B cell (primary cell): ENCODE data around the gene BCL2. TPM values are rescaled to one million over a fixed set of nuclear protein-coding genes. Genes with fewer than 3 reads are reported as not detected.

Experiments
- ATAC-seq: fragments of 200-7000 bp; cut with Tn5 transposase; one replicate; pipeline ENCODE4 v1.10.0; 2021; ENCODE audit warnings: low read depth, mild to moderate bottlenecking, moderate number of reproducible peaks, moderate library complexity
- CTCF ChIA-PET: fragments of 350-600 bp; sonication (Branson Sonifier 250); formaldehyde crosslinking; loops from one replicate; lab custom pipeline; 2021; ENCODE audit warnings: antibody characterized with exemption, inconsistent platforms; lab: Charles Lee
- POLR2A ChIA-PET: fragments of 350-600 bp; sonication (Branson Sonifier 250); formaldehyde crosslinking; loops from one replicate; lab custom pipeline; 2021; ENCODE audit warnings: antibody characterized with exemption; lab: Charles Lee
- DNase-seq: peaks from one replicate; pipeline ENCODE4 v3.0.0; 2013
- H2AFZ ChIP-seq: 2 replicates; pipeline ENCODE4 v1.6.1; 2012; ENCODE audit warnings: mild to moderate bottlenecking, low read depth, low read length; ENCODE audit not compliant: insufficient read depth, poor library complexity, severe bottlenecking
- H3K27ac ChIP-seq, 2 donors: 1 replicate in 1 of 2; 2 replicates in 1 of 2; pipeline ENCODE4 v1.5.1; 2012 to 2013; ENCODE audit warnings: low read length in 2 of 2, mild to moderate bottlenecking in 2 of 2, moderate library complexity in 1 of 2
- H3K27me3 ChIP-seq, 4 experiments: fragments of 200-600 bp in 1 of 4; sonication (generic) in 1 of 4; replicated peaks in 1 of 4; 1 replicate in 2 of 4; 2 replicates in 2 of 4; pipeline versions ENCODE4 v1.6.1 to v1.7.0; 2013 to 2016; ENCODE audit warnings: low read length in 3 of 4, mild to moderate bottlenecking in 2 of 4, mixed read lengths in 1 of 4, moderate library complexity in 1 of 4; ENCODE audit not compliant: insufficient read depth in 4 of 4, control insufficient read depth in 3 of 4; ENCODE audit errors: control extremely low read depth in 1 of 4
- H3K36me3 ChIP-seq, 2 experiments: replicated peaks in 1 of 2; 1 replicate in 1 of 2; 2 replicates in 1 of 2; pipeline versions ENCODE4 v1.6.1 to v1.7.1; 2013; ENCODE audit warnings: low read length in 1 of 2; ENCODE audit not compliant: insufficient read depth in 2 of 2, control insufficient read depth in 1 of 2; ENCODE audit errors: control extremely low read depth in 1 of 2, extremely low read depth in 1 of 2
- H3K4me1 ChIP-seq, 2 donors: fragments of 200-600 bp in 1 of 2; sonication (generic) in 1 of 2; 1 replicate in 1 of 2; 2 replicates in 1 of 2; pipeline versions ENCODE4 v1.5.1 to v1.6.1; 2013 to 2017; ENCODE audit warnings: low read length in 2 of 2; ENCODE audit not compliant: control insufficient read depth in 2 of 2, insufficient read depth in 2 of 2
- H3K4me2 ChIP-seq: replicated peaks from 2 replicates; pipeline ENCODE3; 2012; ENCODE audit warnings: mild to moderate bottlenecking, low read depth, low read length; ENCODE audit not compliant: poor library complexity, severe bottlenecking
- H3K4me3 ChIP-seq, 5 experiments: fragments of 200-600 bp in 1 of 5; sonication (generic) in 1 of 5; 1 replicate in 3 of 5; 2 replicates in 2 of 5; pipeline versions ENCODE4 v1.5.1 to v1.7.0; 2011 to 2016; ENCODE audit warnings: low read length in 4 of 5, mild to moderate bottlenecking in 4 of 5, low read depth in 2 of 5, control low read depth in 1 of 5, moderate library complexity in 1 of 5; ENCODE audit not compliant: insufficient read depth in 1 of 5; ENCODE audit errors: control extremely low read depth in 1 of 5, extremely low read depth in 1 of 5
- H3K79me2 ChIP-seq: fragments of 200-600 bp; sonication (generic); one replicate; pipeline ENCODE4 v1.6.0; 2016; ENCODE audit warnings: low read length; ENCODE audit not compliant: control insufficient read depth, insufficient read depth
- H3K9ac ChIP-seq: fragments of 200-600 bp; sonication (generic); 2 replicates; pipeline ENCODE4 v1.6.1; 2017; ENCODE audit warnings: mild to moderate bottlenecking, low read length, moderate library complexity
- H3K9me3 ChIP-seq, 3 donors: one replicate each; pipeline versions ENCODE4 v1.6.1 to v1.7.1; 2013; ENCODE audit warnings: low read length in 2 of 3; ENCODE audit not compliant: control insufficient read depth in 2 of 3, insufficient read depth in 1 of 3; ENCODE audit errors: control extremely low read depth in 1 of 3
- H4K20me1 ChIP-seq: 2 replicates; pipeline ENCODE4 v1.6.0; 2012; ENCODE audit warnings: mild to moderate bottlenecking, low read length; ENCODE audit not compliant: insufficient read depth, control insufficient read depth, poor library complexity, severe bottlenecking
- H3K27ac Mint-ChIP-seq: one replicate; pipeline ENCODE4 v1.8.0; 2021; ENCODE audit warnings: mixed read lengths
- H3K27me3 Mint-ChIP-seq: one replicate; pipeline ENCODE4 v1.8.0; 2021; ENCODE audit warnings: mixed read lengths
- H3K4me1 Mint-ChIP-seq: one replicate; pipeline ENCODE4 v1.8.0; 2021; ENCODE audit warnings: mixed read lengths
- H3K4me3 Mint-ChIP-seq: one replicate; pipeline ENCODE4 v1.8.0; 2021; ENCODE audit warnings: mixed read lengths
- H3K9me3 Mint-ChIP-seq: one replicate; pipeline ENCODE4 v1.8.0; 2022; ENCODE audit warnings: mixed read lengths; ENCODE audit not compliant: insufficient read depth
- EZH2 ChIP-seq: IDR thresholded peaks from 2 replicates; pipeline ENCODE4 v1.6.1; 2012; ENCODE audit warnings: borderline replicate concordance, low read depth, mild to moderate bottlenecking, moderate library complexity, low read length; ENCODE audit not compliant: insufficient read depth, poor library complexity, severe bottlenecking
- WGBS: methylation state at CpG from one replicate; pipeline ENCODE4 v1.1.5; 2013; ENCODE audit warnings: missing lambda C conversion rate; ENCODE audit not compliant: insufficient coverage; 5-methylcytosine and 5-hydroxymethylcytosine counted together
- intact Hi-C: fragments of 100-400 bp; cut with micrococcal nuclease; formaldehyde crosslinking; loops from one replicate; pipeline ENCODE4 v1.10.0; 2022
- polyA plus RNA-seq: library from polyadenylated mRNA; depleted of rRNA; stranded (reverse); fragments of >200 nt; gene quantifications from 2 replicates; pipeline ENCODE4 v1.2.3, GENCODE V29; 2012
- total RNA-seq, 2 donors: library from RNA; stranded (reverse); fragments of 120-200 nt in 1 of 2; gene quantifications; 1 replicate in 1 of 2; 2 replicates in 1 of 2; pipeline versions ENCODE4 v1.2.3 to v1.2.4, GENCODE V29; 2013 to 2022
- TF ChIP-seq, protein P1 (sequence below): fragments of 200-600 bp; IDR thresholded peaks from one replicate; pipeline ENCODE4 v1.8.0; 2022; ENCODE audit warnings: antibody characterized with exemption, mild to moderate bottlenecking

The BCL2 gene
- total and polyA plus RNA-seq, 2 donors (not counting 1 experiment from before 2014, with no cell fraction given), result 27.6 to 144 TPM

DNA sequence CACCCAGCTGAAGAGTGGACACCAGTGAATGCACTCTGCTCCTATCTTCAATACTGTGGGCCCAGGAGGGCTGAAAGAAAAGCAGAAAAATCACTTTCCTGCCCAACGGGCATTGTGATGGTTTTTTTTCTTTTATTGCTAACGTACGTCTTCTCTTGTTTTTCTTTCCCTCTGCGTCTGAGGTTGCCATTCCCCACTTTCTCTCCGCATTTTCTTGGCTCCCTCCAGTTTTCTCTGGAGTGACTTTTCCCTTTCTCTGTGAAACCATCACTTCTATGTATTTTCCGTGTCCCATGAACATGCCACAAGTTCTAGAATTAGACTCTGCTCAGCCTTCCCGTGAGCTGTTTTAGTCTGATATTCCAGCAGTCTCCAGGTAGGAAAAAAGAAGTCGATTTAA is 169.2 kb downstream of the BCL2 start:
- peaks cover 19 to 20% of the 10 kb centered on the region in 2 donors for H3K4me1 ChIP-seq
- H3K4me3 ChIP-seq, result no peak overlapping the region
- H3K9me3 ChIP-seq, result no peaks in the 10 kb centered on the region
- H3K4me2 ChIP-seq, result no peak overlapping the region
- no peak overlapping the region for H2AFZ ChIP-seq
- no peak overlapping the region for H3K9ac ChIP-seq
- no peaks in the 10 kb centered on the region for H3K27me3 Mint-ChIP-seq
- 96% methylated on average over 7 of the region's 8 CpGs for whole genome bisulfite sequencing
- peaks cover 0 to 13% of the 10 kb centered on the region in 2 experiments for H3K36me3 ChIP-seq
- ChIA-PET CTCF (interaction anchor here (1.2 to 9.0 kb wide), 3 partner anchors 10 to 173 kb away, joined by 4 to 160 read pairs (median 10); no protein-coding TSS in a partner anchor), POLR2A (interaction anchor here (0.9 kb wide), 1 partner anchor 143 kb away, joined by 3 read pairs; no protein-coding TSS in a partner anchor)
- H4K20me1 ChIP-seq, result peaks cover 14% of the 10 kb centered on the region
- H3K9me3 Mint-ChIP-seq, result no peaks in the 10 kb centered on the region
- ATAC-seq (no peak), DNase-seq (no peak)
- no peak for TF ChIP-seq EZH2
- TF ChIP-seq, protein P1, sequence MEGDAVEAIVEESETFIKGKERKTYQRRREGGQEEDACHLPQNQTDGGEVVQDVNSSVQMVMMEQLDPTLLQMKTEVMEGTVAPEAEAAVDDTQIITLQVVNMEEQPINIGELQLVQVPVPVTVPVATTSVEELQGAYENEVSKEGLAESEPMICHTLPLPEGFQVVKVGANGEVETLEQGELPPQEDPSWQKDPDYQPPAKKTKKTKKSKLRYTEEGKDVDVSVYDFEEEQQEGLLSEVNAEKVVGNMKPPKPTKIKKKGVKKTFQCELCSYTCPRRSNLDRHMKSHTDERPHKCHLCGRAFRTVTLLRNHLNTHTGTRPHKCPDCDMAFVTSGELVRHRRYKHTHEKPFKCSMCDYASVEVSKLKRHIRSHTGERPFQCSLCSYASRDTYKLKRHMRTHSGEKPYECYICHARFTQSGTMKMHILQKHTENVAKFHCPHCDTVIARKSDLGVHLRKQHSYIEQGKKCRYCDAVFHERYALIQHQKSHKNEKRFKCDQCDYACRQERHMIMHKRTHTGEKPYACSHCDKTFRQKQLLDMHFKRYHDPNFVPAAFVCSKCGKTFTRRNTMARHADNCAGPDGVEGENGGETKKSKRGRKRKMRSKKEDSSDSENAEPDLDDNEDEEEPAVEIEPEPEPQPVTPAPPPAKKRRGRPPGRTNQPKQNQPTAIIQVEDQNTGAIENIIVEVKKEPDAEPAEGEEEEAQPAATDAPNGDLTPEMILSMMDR, result no peak
- H3K4me1 Mint-ChIP-seq, result peaks cover 69% of the 10 kb centered on the region
- no peaks in the 10 kb centered on the region for H3K27me3 ChIP-seq
- H3K79me2 ChIP-seq, result peaks cover 98% of the 10 kb centered on the region
- H3K4me3 Mint-ChIP-seq, result no peak overlapping the region
- peak overlapping the region; percentile 46 for H3K27ac Mint-ChIP-seq
- intact Hi-C loops, result loop anchor here (10.0 kb wide), 1 partner anchor 966 kb away; the partner anchor contains the start of genes PIGN and RELCH
- no peak overlapping the region for H3K27ac ChIP-seq

DNA sequence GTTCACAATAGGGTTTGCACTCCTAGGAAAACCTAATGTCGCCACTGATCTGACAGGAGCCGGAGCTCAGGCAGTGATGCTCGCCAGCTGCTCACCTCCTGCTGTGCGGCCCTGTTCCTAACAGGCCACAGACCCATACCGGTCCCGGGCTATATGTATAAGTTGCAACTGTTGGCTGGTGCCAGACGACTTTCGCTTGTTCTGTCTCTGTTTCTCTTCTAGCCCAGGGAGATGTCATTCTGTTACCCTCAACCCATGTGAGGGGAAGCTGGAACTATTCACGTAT is 170.3 kb downstream of the BCL2 start:
- Mint-ChIP-seq H3K9me3 (no peaks in the 10 kb centered on the region), H3K4me1 (peaks cover 61% of the 10 kb centered on the region), H3K27ac (peak overlapping the region; percentile 38), H3K4me3 (no peak overlapping the region), H3K27me3 (no peaks in the 10 kb centered on the region)
- Histone ChIP-seq H3K27me3 (no peaks in the 10 kb centered on the region), H3K27ac (no peak overlapping the region), H3K9ac (no peak overlapping the region), H3K4me2 (no peak overlapping the region), H3K9me3 (no peaks in the 10 kb centered on the region), H3K79me2 (peaks cover 98% of the 10 kb centered on the region), H4K20me1 (peaks cover 14% of the 10 kb centered on the region), H3K4me3 (no peak overlapping the region), H3K4me1 (peaks cover 8 to 11% of the 10 kb centered on the region in 2 donors), H2AFZ (no peak overlapping the region), H3K36me3 (peaks cover 0 to 13% of the 10 kb centered on the region in 2 experiments)
- no peak for TF ChIP-seq EZH2
- DNase-seq, result no peak
- ChIA-PET POLR2A (no interaction called here), CTCF (interaction anchor here (0.9 to 1.6 kb wide), 4 partner anchors 10 to 172 kb away, joined by 3 to 7 read pairs (median 4); no protein-coding TSS in a partner anchor)
- WGBS, result 93% methylated on average over 5 of the region's 9 CpGs
- no peak for ATAC-seq
- intact Hi-C loops, result no loop called here
